Measurements from ENCODE around the gene DHCR24. TPM values are rescaled to one million over a fixed set of nuclear protein-coding genes. Genes with fewer than 3 reads are reported as not detected.

The DHCR24 gene
- total and polyA plus RNA-seq, 2 of the 13 experiments (the other 11 are each of a cell fraction or from before 2014, with no cell fraction given), result 374 to 448 TPM

- TF ChIP-seq, protein P1, sequence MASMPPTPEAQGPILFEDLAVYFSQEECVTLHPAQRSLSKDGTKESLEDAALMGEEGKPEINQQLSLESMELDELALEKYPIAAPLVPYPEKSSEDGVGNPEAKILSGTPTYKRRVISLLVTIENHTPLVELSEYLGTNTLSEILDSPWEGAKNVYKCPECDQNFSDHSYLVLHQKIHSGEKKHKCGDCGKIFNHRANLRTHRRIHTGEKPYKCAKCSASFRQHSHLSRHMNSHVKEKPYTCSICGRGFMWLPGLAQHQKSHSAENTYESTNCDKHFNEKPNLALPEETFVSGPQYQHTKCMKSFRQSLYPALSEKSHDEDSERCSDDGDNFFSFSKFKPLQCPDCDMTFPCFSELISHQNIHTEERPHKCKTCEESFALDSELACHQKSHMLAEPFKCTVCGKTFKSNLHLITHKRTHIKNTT (CRISPR knock-in tag; IDR thresholded peaks at IDR 0.05), result no peak
- TF ChIP-seq ZNF460 (CRISPR knock-in tag; IDR thresholded peaks at IDR 0.05; ENCODE audit: borderline replicate concordance) (no peak), TRIM24 (CRISPR knock-in tag; IDR thresholded peaks at IDR 0.05) (no peak), CEBPB (IDR thresholded peaks at IDR 0.05; ENCODE audit: borderline replicate concordance, low read depth, low read length) (peak; percentile 59; the same call in 1 of the 2 replicates), NPAS2 (CRISPR knock-in tag; IDR thresholded peaks at IDR 0.05; ENCODE audit: borderline replicate concordance) (no peak), ZNF160 (CRISPR knock-in tag; IDR thresholded peaks at IDR 0.05) (no peak), HHEX (CRISPR knock-in tag; IDR thresholded peaks at IDR 0.05) (no peak), POLR2AphosphoS5 (IDR thresholded peaks at IDR 0.05; ENCODE audit: low read depth, low read length) (peak; percentile 23), KDM3A (CRISPR knock-in tag; IDR thresholded peaks at IDR 0.05; ENCODE audit: low read depth) (no peak), ZNF232 (CRISPR knock-in tag; IDR thresholded peaks at IDR 0.05; ENCODE audit: borderline replicate concordance) (no peak), MED13 (CRISPR knock-in tag; IDR thresholded peaks at IDR 0.05) (0 out of 2 replicates have a peak, but pooled peaks have one; percentile 9), RAD21 (CRISPR knock-in tag; IDR thresholded peaks at IDR 0.05) (no peak), MYC (CRISPR knock-in tag; IDR thresholded peaks at IDR 0.05; ENCODE audit: borderline replicate concordance) (no peak), ZNF317 (CRISPR knock-in tag; IDR thresholded peaks at IDR 0.05) (no peak), ZNF724P (CRISPR knock-in tag; IDR thresholded peaks at IDR 0.05; ENCODE audit: borderline replicate concordance) (no peak), DPF2 (CRISPR knock-in tag; IDR thresholded peaks at IDR 0.05; ENCODE audit: borderline replicate concordance, low read depth) (no peak), NR2F1 (CRISPR knock-in tag; IDR thresholded peaks at IDR 0.05) (no peak)
- TF ChIP-seq, protein P2, sequence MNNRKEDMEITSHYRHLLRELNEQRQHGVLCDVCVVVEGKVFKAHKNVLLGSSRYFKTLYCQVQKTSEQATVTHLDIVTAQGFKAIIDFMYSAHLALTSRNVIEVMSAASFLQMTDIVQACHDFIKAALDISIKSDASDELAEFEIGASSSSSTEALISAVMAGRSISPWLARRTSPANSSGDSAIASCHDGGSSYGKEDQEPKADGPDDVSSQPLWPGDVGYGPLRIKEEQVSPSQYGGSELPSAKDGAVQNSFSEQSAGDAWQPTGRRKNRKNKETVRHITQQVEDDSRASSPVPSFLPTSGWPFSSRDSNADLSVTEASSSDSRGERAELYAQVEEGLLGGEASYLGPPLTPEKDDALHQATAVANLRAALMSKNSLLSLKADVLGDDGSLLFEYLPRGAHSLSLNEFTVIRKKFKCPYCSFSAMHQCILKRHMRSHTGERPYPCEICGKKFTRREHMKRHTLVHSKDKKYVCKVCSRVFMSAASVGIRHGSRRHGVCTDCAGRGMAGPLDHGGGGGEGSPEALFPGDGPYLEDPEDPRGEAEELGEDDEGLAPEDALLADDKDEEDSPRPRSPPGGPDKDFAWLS (CRISPR knock-in tag; IDR thresholded peaks at IDR 0.05; ENCODE audit: borderline replicate concordance), result no peak
- TF ChIP-seq, protein P3, sequence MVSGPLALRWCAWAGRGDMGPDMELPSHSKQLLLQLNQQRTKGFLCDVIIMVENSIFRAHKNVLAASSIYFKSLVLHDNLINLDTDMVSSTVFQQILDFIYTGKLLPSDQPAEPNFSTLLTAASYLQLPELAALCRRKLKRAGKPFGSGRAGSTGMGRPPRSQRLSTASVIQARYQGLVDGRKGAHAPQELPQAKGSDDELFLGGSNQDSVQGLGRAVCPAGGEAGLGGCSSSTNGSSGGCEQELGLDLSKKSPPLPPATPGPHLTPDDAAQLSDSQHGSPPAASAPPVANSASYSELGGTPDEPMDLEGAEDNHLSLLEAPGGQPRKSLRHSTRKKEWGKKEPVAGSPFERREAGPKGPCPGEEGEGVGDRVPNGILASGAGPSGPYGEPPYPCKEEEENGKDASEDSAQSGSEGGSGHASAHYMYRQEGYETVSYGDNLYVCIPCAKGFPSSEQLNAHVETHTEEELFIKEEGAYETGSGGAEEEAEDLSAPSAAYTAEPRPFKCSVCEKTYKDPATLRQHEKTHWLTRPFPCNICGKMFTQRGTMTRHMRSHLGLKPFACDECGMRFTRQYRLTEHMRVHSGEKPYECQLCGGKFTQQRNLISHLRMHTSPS (CRISPR knock-in tag; IDR thresholded peaks at IDR 0.05; ENCODE audit: low read depth), result no peak
Measured at GRCh38 chr1:54864460-54865208, 22.4 kb downstream of the DHCR24 start (continued).

Data from HepG2 (cell line).